GM23338 (cell line): ENCODE results near the gene CACNG1. TPM values are rescaled to one million over a fixed set of nuclear protein-coding genes. Genes with fewer than 3 reads are reported as not detected.

Source experiments
- ATAC-seq: fragments of 200-7000 bp; cut with Tn5 transposase; 3 replicates; pipeline ENCODE4 v1.9.1; 2020
- DNase-seq: peaks from one replicate; pipeline ENCODE4 v3.0.0-alpha.2; 2015; ENCODE audit warnings: low spot score
- H2AFZ ChIP-seq: fragments of 200-600 bp; sonication (generic); 2 replicates; pipeline ENCODE4 v1.8.0; 2016; ENCODE audit warnings: antibody characterized with exemption, mild to moderate bottlenecking, moderate library complexity
- H3F3A ChIP-seq: fragments of 200-600 bp; sonication (generic); replicated peaks from 2 replicates; pipeline ENCODE4 v1.8.0; 2017; ENCODE audit warnings: antibody characterized with exemption, mixed run types, low read depth
- H3K27ac ChIP-seq: fragments of 200-600 bp; sonication (generic); 2 replicates; pipeline ENCODE4 v1.6.1; 2016; ENCODE audit warnings: low read depth
- H3K27me3 ChIP-seq: fragments of 200-600 bp; sonication (generic); 2 replicates; pipeline ENCODE4 v1.8.0; 2016; ENCODE audit warnings: mild to moderate bottlenecking, mixed run types, moderate library complexity; ENCODE audit not compliant: insufficient read depth
- H3K36me3 ChIP-seq: fragments of 200-600 bp; sonication (generic); 2 replicates; pipeline ENCODE4 v1.8.0; 2016; ENCODE audit warnings: mild to moderate bottlenecking; ENCODE audit not compliant: insufficient read depth
- H3K4me1 ChIP-seq: fragments of 200-600 bp; sonication (generic); 2 replicates; pipeline ENCODE4 v1.8.0; 2016; ENCODE audit warnings: mild to moderate bottlenecking, moderate library complexity; ENCODE audit not compliant: insufficient read depth
- H3K4me2 ChIP-seq: fragments of 200-600 bp; sonication (generic); 2 replicates; pipeline ENCODE4 v1.7.1; 2017; ENCODE audit warnings: mixed run types
- H3K4me3 ChIP-seq: fragments of 200-600 bp; sonication (generic); 2 replicates; pipeline ENCODE4 v1.6.1; 2016; ENCODE audit warnings: mixed run types
- H3K79me2 ChIP-seq: fragments of 200-600 bp; sonication (generic); replicated peaks from 2 replicates; pipeline ENCODE4 v1.8.0; 2017; ENCODE audit warnings: mild to moderate bottlenecking; ENCODE audit not compliant: insufficient read depth
- H3K9me2 ChIP-seq: fragments of 200-600 bp; sonication (generic); 2 replicates; pipeline ENCODE4 v1.8.0; 2017; ENCODE audit not compliant: insufficient read depth
- H4K20me1 ChIP-seq: fragments of 200-600 bp; sonication (generic); replicated peaks from 2 replicates; pipeline ENCODE4 v1.8.0; 2017; ENCODE audit warnings: mild to moderate bottlenecking; ENCODE audit not compliant: insufficient read depth
- H3K27ac Mint-ChIP-seq: 2 replicates; pipeline ENCODE4 v1.8.0; 2020; ENCODE audit warnings: inconsistent platforms, mild to moderate bottlenecking, moderate library complexity, mixed read lengths
- H3K27me3 Mint-ChIP-seq: 3 replicates; pipeline ENCODE4 v1.8.0; 2022; ENCODE audit warnings: low read depth, mild to moderate bottlenecking, moderate library complexity, mixed read lengths, inconsistent platforms; ENCODE audit not compliant: insufficient read depth, poor library complexity
- H3K36me3 Mint-ChIP-seq: 3 replicates; pipeline ENCODE4 v1.8.0; 2021; ENCODE audit warnings: low read depth, mild to moderate bottlenecking, inconsistent platforms, moderate library complexity, mixed read lengths
- H3K4me1 Mint-ChIP-seq: 3 replicates; pipeline ENCODE4 v1.8.0; 2020; ENCODE audit warnings: mild to moderate bottlenecking, inconsistent platforms, mixed read lengths
- H3K4me3 Mint-ChIP-seq: 3 replicates; pipeline ENCODE4 v1.8.0; 2021; ENCODE audit warnings: moderate library complexity, mild to moderate bottlenecking, inconsistent platforms, mixed read lengths
- H3K9me3 Mint-ChIP-seq: 3 replicates; pipeline ENCODE4 v1.8.0; 2020; ENCODE audit warnings: moderate library complexity, mild to moderate bottlenecking, inconsistent platforms, mixed read lengths
- CREB1 ChIP-seq: fragments of 250-450 bp; sonication (Bioruptor Pico); IDR thresholded peaks from 2 replicates; pipeline ENCODE4 v1.5.0; 2020; ENCODE audit warnings: low read depth, mild to moderate bottlenecking, moderate library complexity
- ZNF114 ChIP-seq: fragments of 250-450 bp; sonication (Bioruptor Pico); IDR thresholded peaks from 2 replicates; pipeline ENCODE4 v1.5.0; 2020; ENCODE audit warnings: mild to moderate bottlenecking, moderate library complexity
- polyA plus RNA-seq: library from polyadenylated mRNA; unstranded; fragments of >200 nt; fragmentation: Nextera tagmentation; extraction: Ambion mirVana; gene quantifications from 2 replicates; pipeline ENCODE4 v1.2.1, GENCODE V29; 2016
- total RNA-seq: library from RNA; depleted of rRNA; stranded (reverse); fragments of >200 nt; shearing (Covaris generic); gene quantifications from 2 replicates; pipeline ENCODE4 v1.2.3, GENCODE V29; 2014
- TF ChIP-seq, protein P1 (sequence below): fragments of 250-450 bp; sonication (Bioruptor Pico); IDR thresholded peaks from 2 replicates; pipeline ENCODE4 v1.5.0; 2020; ENCODE audit warnings: mild to moderate bottlenecking, moderate library complexity
- TF ChIP-seq, protein P2 (sequence below), 2 experiments: fragments of 200-600 bp in 1 of 2; sonication (generic) in 1 of 2; conservative IDR thresholded peaks; 2 replicates each; pipeline versions ENCODE4 v1.5.1 to v1.6.1; 2016 to 2017; ENCODE audit warnings: antibody characterized with exemption in 2 of 2, low read depth in 2 of 2, mild to moderate bottlenecking in 2 of 2, moderate library complexity in 1 of 2
- TF ChIP-seq, protein P3 (sequence below): IDR thresholded peaks from 2 replicates; pipeline ENCODE4 v1.6.1; 2016; ENCODE audit warnings: antibody characterized with exemption

Gene CACNG1
- total and polyA plus RNA-seq, 2 experiments from 2014 or later = not detected

DNA sequence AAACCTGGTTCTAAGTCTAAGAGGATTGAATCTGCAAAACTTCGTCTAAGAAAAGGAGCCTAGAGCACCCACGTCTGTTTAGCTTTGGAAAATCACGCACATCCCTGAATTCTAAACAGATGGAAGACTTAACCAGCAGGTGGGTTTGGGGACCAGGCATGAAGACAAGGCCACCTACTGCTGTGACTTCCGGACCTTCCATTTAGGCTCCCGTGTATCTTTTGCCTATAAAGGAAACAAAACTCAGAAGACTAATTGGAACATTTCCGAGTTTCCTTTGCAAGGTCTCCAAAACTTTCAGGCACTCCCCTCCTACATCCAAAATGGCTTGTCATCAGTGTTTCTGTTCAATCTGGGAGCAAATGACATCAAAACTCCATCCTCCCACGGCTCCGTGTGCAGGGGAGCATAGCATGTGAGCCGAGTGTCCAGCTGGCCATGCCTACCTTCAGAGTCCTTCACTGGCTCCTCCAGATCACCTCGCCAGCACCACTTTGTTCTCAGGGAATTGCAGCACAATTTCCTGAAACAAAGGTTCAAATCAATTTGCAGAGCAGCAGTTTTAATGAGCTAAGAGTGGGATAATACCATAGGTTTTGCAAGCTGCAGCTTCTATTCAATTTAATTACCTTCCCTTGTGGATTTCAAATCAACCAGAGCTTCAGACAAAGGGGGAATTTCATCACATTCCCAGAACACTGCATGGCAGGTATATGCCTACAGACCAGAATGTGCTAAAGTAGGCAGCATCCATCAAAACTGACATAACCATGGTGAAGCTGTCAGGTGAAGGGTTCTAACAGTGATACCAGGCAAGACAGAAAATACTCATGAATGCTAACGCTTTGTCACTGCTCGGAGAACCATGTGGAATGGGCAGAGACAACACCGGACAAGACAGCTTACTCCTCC is 23.5 kb downstream of the CACNG1 start (continued):
- TF ChIP-seq, protein P1, sequence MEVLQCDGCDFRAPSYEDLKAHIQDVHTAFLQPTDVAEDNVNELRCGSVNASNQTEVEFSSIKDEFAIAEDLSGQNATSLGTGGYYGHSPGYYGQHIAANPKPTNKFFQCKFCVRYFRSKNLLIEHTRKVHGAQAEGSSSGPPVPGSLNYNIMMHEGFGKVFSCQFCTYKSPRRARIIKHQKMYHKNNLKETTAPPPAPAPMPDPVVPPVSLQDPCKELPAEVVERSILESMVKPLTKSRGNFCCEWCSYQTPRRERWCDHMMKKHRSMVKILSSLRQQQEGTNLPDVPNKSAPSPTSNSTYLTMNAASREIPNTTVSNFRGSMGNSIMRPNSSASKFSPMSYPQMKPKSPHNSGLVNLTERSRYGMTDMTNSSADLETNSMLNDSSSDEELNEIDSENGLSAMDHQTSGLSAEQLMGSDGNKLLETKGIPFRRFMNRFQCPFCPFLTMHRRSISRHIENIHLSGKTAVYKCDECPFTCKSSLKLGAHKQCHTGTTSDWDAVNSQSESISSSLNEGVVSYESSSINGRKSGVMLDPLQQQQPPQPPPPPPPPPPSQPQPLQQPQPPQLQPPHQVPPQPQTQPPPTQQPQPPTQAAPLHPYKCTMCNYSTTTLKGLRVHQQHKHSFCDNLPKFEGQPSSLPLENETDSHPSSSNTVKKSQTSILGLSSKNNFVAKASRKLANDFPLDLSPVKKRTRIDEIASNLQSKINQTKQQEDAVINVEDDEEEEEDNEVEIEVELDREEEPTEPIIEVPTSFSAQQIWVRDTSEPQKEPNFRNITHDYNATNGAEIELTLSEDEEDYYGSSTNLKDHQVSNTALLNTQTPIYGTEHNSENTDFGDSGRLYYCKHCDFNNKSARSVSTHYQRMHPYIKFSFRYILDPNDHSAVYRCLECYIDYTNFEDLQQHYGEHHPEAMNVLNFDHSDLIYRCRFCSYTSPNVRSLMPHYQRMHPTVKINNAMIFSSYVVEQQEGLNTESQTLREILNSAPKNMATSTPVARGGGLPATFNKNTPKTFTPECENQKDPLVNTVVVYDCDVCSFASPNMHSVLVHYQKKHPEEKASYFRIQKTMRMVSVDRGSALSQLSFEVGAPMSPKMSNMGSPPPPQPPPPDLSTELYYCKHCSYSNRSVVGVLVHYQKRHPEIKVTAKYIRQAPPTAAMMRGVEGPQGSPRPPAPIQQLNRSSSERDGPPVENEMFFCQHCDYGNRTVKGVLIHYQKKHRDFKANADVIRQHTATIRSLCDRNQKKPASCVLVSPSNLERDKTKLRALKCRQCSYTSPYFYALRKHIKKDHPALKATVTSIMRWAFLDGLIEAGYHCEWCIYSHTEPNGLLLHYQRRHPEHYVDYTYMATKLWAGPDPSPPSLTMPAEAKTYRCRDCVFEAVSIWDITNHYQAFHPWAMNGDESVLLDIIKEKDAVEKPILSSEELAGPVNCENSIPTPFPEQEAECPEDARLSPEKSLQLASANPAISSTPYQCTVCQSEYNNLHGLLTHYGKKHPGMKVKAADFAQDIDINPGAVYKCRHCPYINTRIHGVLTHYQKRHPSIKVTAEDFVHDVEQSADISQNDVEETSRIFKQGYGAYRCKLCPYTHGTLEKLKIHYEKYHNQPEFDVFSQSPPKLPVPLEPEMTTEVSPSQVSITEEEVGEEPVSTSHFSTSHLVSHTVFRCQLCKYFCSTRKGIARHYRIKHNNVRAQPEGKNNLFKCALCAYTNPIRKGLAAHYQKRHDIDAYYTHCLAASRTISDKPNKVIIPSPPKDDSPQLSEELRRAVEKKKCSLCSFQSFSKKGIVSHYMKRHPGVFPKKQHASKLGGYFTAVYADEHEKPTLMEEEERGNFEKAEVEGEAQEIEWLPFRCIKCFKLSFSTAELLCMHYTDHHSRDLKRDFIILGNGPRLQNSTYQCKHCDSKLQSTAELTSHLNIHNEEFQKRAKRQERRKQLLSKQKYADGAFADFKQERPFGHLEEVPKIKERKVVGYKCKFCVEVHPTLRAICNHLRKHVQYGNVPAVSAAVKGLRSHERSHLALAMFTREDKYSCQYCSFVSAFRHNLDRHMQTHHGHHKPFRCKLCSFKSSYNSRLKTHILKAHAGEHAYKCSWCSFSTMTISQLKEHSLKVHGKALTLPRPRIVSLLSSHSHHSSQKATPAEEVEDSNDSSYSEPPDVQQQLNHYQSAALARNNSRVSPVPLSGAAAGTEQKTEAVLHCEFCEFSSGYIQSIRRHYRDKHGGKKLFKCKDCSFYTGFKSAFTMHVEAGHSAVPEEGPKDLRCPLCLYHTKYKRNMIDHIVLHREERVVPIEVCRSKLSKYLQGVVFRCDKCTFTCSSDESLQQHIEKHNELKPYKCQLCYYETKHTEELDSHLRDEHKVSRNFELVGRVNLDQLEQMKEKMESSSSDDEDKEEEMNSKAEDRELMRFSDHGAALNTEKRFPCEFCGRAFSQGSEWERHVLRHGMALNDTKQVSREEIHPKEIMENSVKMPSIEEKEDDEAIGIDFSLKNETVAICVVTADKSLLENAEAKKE (CRISPR knock-in tag) = no peak
- TF ChIP-seq ZNF114 (CRISPR knock-in tag) = no peak

DNA sequence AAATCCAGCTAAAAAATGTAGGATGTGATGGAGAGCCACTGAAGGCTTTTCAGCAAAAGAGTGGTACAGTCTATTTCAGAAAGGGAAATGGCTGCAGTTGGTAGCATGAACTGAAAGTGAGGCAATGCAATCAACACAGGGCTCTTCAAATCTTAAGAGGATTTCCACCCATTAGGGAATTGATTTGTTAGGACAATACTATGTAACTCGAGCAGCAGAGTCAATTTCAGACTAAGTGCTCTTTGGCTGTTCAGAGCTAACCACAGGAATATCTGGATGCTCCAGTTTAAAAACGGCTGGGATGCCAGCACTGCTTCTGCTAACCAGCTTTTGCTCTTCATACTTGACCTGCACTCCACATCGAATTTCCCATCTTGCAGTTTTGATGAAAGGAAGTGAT is 24.6 kb downstream of the CACNG1 start:
- Histone ChIP-seq H3K36me3 (no peaks in the 10 kb centered on the region), H3K4me1 (no peaks in the 10 kb centered on the region), H3K4me3 (no peak overlapping the region), H3K9me2 (no peaks in the 10 kb centered on the region), H3F3A (no peaks in the 10 kb centered on the region), H4K20me1 (no peaks in the 10 kb centered on the region), H3K27ac (no peak overlapping the region), H3K4me2 (no peak overlapping the region), H2AFZ (no peak overlapping the region), H3K79me2 (no peaks in the 10 kb centered on the region), H3K27me3 (no peaks in the 10 kb centered on the region)
- Mint-ChIP-seq H3K9me3 (no peaks in the 10 kb centered on the region), H3K4me1 (no peaks in the 10 kb centered on the region), H3K27ac (no peak overlapping the region), H3K4me3 (no peak overlapping the region), H3K27me3 (peaks cover 5% of the 10 kb centered on the region), H3K36me3 (no peaks in the 10 kb centered on the region)
- DNase-seq (no peak), ATAC-seq (no peak)
- TF ChIP-seq CREB1 (CRISPR knock-in tag) = no peak
- TF ChIP-seq, protein P2, sequence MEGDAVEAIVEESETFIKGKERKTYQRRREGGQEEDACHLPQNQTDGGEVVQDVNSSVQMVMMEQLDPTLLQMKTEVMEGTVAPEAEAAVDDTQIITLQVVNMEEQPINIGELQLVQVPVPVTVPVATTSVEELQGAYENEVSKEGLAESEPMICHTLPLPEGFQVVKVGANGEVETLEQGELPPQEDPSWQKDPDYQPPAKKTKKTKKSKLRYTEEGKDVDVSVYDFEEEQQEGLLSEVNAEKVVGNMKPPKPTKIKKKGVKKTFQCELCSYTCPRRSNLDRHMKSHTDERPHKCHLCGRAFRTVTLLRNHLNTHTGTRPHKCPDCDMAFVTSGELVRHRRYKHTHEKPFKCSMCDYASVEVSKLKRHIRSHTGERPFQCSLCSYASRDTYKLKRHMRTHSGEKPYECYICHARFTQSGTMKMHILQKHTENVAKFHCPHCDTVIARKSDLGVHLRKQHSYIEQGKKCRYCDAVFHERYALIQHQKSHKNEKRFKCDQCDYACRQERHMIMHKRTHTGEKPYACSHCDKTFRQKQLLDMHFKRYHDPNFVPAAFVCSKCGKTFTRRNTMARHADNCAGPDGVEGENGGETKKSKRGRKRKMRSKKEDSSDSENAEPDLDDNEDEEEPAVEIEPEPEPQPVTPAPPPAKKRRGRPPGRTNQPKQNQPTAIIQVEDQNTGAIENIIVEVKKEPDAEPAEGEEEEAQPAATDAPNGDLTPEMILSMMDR (conservative IDR thresholded peaks at IDR 0.05; ENCODE audit: low read depth in 2 of 2) = no peak
- TF ChIP-seq, protein P3, sequence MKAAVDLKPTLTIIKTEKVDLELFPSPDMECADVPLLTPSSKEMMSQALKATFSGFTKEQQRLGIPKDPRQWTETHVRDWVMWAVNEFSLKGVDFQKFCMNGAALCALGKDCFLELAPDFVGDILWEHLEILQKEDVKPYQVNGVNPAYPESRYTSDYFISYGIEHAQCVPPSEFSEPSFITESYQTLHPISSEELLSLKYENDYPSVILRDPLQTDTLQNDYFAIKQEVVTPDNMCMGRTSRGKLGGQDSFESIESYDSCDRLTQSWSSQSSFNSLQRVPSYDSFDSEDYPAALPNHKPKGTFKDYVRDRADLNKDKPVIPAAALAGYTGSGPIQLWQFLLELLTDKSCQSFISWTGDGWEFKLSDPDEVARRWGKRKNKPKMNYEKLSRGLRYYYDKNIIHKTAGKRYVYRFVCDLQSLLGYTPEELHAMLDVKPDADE = no peak
